Liver (tissue), 9 donors: ENCODE results near the gene ZNRF3. TPM values are rescaled to one million over a fixed set of nuclear protein-coding genes. Genes with fewer than 3 reads are reported as not detected.

Source experiments
- DNase-seq: peaks from one replicate; pipeline ENCODE4 v3.0.0-alpha.2; 2017; ENCODE audit warnings: low spot score
- H3K27ac ChIP-seq, 2 donors: one replicate each; pipeline ENCODE4 v1.7.0; 2013; ENCODE audit warnings: inconsistent platforms in 2 of 2, low read length in 2 of 2, control low read depth in 1 of 2, low read depth in 1 of 2, mild to moderate bottlenecking in 1 of 2
- H3K27me3 ChIP-seq, 4 donors: one replicate each; pipeline versions ENCODE4 v1.6.1 to v1.7.0; 2013; ENCODE audit warnings: low read length in 3 of 4, inconsistent platforms in 1 of 4, mild to moderate bottlenecking in 1 of 4, moderate library complexity in 1 of 4; ENCODE audit not compliant: control insufficient read depth in 4 of 4, insufficient read depth in 4 of 4
- H3K36me3 ChIP-seq, 4 donors: one replicate each; pipeline versions ENCODE4 v1.6.1 to v1.7.0; 2013; ENCODE audit warnings: low read length in 3 of 4, mild to moderate bottlenecking in 3 of 4, low read depth in 1 of 4, moderate library complexity in 1 of 4; ENCODE audit not compliant: control insufficient read depth in 4 of 4, insufficient read depth in 3 of 4
- H3K4me1 ChIP-seq, 4 donors: one replicate each; pipeline versions ENCODE4 v1.6.1 to v1.7.0; 2013; ENCODE audit warnings: low read length in 3 of 4, mild to moderate bottlenecking in 3 of 4, moderate library complexity in 1 of 4; ENCODE audit not compliant: control insufficient read depth in 4 of 4, insufficient read depth in 4 of 4
- H3K4me3 ChIP-seq, 3 donors: one replicate each; pipeline versions ENCODE4 v1.6.1 to v1.7.0; 2013; ENCODE audit warnings: low read length in 3 of 3, control low read depth in 1 of 3, low read depth in 1 of 3, mild to moderate bottlenecking in 1 of 3
- H3K9ac ChIP-seq, 2 donors: one replicate each; pipeline ENCODE4 v1.7.0; 2013; ENCODE audit warnings: low read length in 2 of 2, mild to moderate bottlenecking in 2 of 2, moderate library complexity in 2 of 2, control low read depth in 1 of 2, low read depth in 1 of 2
- H3K9me3 ChIP-seq, 4 donors: one replicate each; pipeline versions ENCODE4 v1.6.1 to v1.7.0; 2013; ENCODE audit warnings: low read length in 3 of 4; ENCODE audit not compliant: control insufficient read depth in 4 of 4
- EGR1 ChIP-seq, 2 donors: IDR thresholded peaks; 2 replicates each; pipeline ENCODE4 v1.6.1; 2016 to 2018; ENCODE audit warnings: antibody characterized with exemption in 2 of 2, low read depth in 2 of 2
- FOXA1 ChIP-seq: IDR thresholded peaks from 2 replicates; pipeline ENCODE4 v1.6.1; 2016; ENCODE audit warnings: antibody characterized with exemption
- FOXA2 ChIP-seq: IDR thresholded peaks from 2 replicates; pipeline ENCODE4 v1.6.1; 2016; ENCODE audit warnings: antibody characterized with exemption
- HNF4G ChIP-seq: IDR thresholded peaks from 2 replicates; pipeline ENCODE4 v1.6.1; 2016; ENCODE audit warnings: antibody characterized with exemption
- JUND ChIP-seq, 2 donors: IDR thresholded peaks; 2 replicates each; pipeline ENCODE4 v1.6.1; 2016; ENCODE audit warnings: antibody characterized with exemption in 2 of 2
- NR2F2 ChIP-seq: IDR thresholded peaks from 2 replicates; pipeline ENCODE4 v1.6.1; 2016; ENCODE audit warnings: antibody characterized with exemption
- RAD21 ChIP-seq, 2 donors: IDR thresholded peaks; 2 replicates each; pipeline ENCODE4 v1.6.1; 2016; ENCODE audit warnings: antibody characterized with exemption in 2 of 2, mild to moderate bottlenecking in 2 of 2
- SP1 ChIP-seq: IDR thresholded peaks from 2 replicates; pipeline ENCODE4 v1.6.1; 2018; ENCODE audit warnings: antibody characterized with exemption, mild to moderate bottlenecking
- TAF1 ChIP-seq: conservative IDR thresholded peaks from 2 replicates; pipeline ENCODE4 v1.6.1; 2016; ENCODE audit warnings: antibody characterized with exemption, mild to moderate bottlenecking
- YY1 ChIP-seq: IDR thresholded peaks from 2 replicates; pipeline ENCODE4 v1.6.1; 2016; ENCODE audit warnings: antibody characterized with exemption, mild to moderate bottlenecking
- WGBS: extraction: QIAGEN DNeasy Blood & Tissue Kit; methylation state at CpG from one replicate; pipeline ENCODE4 v1.1.7; 2013; 5-methylcytosine and 5-hydroxymethylcytosine counted together
- polyA plus RNA-seq, 2 donors: library from polyadenylated mRNA; stranded (reverse) in 1 of 2; unstranded in 1 of 2; fragments of 200-250 nt in 1 of 2; fragments of >200 nt in 1 of 2; fragmentation: Nextera tagmentation in 1 of 2; extraction: Ambion mirVana in 1 of 2; gene quantifications; one replicate each; pipeline versions ENCODE4 v1.2.1 to v1.2.3, GENCODE V29; 2013 to 2015
- total RNA-seq, 2 donors: library from RNA; depleted of rRNA; stranded (reverse); fragments of >200 nt; gene quantifications; one replicate each; pipeline ENCODE4 v1.2.3, GENCODE V29; 2014
- TF ChIP-seq, protein P1 (sequence below): IDR thresholded peaks from 2 replicates; pipeline ENCODE4 v1.6.1; 2016; ENCODE audit warnings: antibody characterized with exemption
- TF ChIP-seq, protein P2 (sequence below): IDR thresholded peaks from 2 replicates; pipeline ENCODE4 v1.6.1; 2016; ENCODE audit warnings: antibody characterized with exemption
- TF ChIP-seq, protein P3 (sequence below): IDR thresholded peaks from 2 replicates; pipeline ENCODE4 v1.6.1; 2016; ENCODE audit warnings: antibody characterized with exemption, mild to moderate bottlenecking
- TF ChIP-seq, protein P4 (sequence below): fragments of 150-350 bp; IDR thresholded peaks from 2 replicates; pipeline ENCODE4 v1.5.1; 2017; ENCODE audit warnings: improper control_type of control experiment, low read depth, low read length; ENCODE audit not compliant: missing input control
- donor health status: healthy.
- donor health status: healthy.
- donor health status: healthy.
- donor health status: healthy.
- donor health status: healthy.

The ZNRF3 gene
- total and polyA plus RNA-seq, 4 donors, result 2.2 to 5.9 (median 4.7) TPM

DNA sequence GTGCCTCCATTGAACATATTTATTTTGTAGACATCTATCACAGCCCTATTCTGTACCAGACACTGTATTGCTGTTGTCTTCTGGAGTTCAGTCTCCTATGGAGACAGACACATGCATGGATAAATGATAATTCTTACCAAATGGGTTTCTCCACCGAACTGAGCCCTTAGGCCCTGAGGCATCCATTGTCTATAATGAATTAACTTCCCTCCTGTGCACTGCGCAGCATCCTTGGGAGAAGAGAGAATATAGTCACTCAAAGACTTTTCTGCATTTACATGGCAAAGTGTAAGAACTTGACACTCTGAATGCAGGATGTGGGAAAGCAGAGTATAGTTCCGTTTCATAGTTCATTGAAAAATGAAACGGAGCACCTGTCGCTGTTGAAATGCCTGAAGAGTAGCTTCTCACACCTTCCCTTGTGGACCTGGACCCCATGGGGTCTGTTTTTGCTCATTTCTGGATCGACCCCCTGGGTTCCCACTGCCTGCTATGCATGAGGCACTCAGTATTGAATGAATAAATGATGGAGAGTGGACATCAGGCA is 6.2 kb downstream of the ZNRF3 start:
- no peak overlapping the region for H3K9ac ChIP-seq
- no peak for DNase-seq

DNA sequence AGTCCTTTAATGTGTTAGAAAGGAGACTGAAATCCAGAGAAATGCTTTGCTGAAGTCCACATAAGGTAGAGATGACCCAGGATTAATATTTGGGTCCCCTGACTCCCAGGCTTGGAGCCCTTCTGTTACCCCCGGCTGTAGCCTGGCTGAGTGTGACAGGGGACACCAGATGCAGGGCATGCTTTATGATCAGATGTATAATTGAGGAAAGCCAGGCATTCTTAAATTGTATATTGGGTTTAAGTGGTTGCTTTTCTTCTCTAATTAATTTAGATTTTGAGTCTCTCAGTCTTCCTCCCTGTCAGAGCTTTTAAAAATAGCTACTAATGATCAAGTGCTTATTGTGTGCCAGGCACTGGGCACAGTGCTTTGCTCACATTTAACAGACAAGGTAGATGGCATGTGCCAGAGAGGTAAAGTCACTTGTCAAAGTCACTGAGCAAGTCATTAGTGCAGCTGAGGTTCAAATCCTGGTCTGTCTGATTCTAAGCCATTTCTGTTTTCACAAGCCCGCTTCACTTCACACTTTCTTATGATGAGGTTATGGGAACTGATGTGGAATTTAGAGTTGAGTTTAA is 7.9 kb downstream of the ZNRF3 start:
- 93% methylated on average over 2 of the region's 2 CpGs for WGBS
- no peak for DNase-seq
- TF ChIP-seq HNF4G (no peak), SP1 (no peak), RAD21 (IDR thresholded peaks at IDR 0.05) (no peak)
- TF ChIP-seq, protein P1, sequence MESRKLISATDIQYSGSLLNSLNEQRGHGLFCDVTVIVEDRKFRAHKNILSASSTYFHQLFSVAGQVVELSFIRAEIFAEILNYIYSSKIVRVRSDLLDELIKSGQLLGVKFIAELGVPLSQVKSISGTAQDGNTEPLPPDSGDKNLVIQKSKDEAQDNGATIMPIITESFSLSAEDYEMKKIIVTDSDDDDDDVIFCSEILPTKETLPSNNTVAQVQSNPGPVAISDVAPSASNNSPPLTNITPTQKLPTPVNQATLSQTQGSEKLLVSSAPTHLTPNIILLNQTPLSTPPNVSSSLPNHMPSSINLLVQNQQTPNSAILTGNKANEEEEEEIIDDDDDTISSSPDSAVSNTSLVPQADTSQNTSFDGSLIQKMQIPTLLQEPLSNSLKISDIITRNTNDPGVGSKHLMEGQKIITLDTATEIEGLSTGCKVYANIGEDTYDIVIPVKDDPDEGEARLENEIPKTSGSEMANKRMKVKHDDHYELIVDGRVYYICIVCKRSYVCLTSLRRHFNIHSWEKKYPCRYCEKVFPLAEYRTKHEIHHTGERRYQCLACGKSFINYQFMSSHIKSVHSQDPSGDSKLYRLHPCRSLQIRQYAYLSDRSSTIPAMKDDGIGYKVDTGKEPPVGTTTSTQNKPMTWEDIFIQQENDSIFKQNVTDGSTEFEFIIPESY, result no peak
- TF ChIP-seq, protein P2, sequence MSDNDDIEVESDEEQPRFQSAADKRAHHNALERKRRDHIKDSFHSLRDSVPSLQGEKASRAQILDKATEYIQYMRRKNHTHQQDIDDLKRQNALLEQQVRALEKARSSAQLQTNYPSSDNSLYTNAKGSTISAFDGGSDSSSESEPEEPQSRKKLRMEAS, result no peak
- TF ChIP-seq, protein P3, sequence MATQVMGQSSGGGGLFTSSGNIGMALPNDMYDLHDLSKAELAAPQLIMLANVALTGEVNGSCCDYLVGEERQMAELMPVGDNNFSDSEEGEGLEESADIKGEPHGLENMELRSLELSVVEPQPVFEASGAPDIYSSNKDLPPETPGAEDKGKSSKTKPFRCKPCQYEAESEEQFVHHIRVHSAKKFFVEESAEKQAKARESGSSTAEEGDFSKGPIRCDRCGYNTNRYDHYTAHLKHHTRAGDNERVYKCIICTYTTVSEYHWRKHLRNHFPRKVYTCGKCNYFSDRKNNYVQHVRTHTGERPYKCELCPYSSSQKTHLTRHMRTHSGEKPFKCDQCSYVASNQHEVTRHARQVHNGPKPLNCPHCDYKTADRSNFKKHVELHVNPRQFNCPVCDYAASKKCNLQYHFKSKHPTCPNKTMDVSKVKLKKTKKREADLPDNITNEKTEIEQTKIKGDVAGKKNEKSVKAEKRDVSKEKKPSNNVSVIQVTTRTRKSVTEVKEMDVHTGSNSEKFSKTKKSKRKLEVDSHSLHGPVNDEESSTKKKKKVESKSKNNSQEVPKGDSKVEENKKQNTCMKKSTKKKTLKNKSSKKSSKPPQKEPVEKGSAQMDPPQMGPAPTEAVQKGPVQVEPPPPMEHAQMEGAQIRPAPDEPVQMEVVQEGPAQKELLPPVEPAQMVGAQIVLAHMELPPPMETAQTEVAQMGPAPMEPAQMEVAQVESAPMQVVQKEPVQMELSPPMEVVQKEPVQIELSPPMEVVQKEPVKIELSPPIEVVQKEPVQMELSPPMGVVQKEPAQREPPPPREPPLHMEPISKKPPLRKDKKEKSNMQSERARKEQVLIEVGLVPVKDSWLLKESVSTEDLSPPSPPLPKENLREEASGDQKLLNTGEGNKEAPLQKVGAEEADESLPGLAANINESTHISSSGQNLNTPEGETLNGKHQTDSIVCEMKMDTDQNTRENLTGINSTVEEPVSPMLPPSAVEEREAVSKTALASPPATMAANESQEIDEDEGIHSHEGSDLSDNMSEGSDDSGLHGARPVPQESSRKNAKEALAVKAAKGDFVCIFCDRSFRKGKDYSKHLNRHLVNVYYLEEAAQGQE, result no peak

More for the DNA sequence above, 6.2 kb downstream of the ZNRF3 start:
- no peak overlapping the region for H3K4me3 ChIP-seq
- H3K27ac ChIP-seq, result no peak overlapping the region
- H3K9me3 ChIP-seq, result no peaks in the 10 kb centered on the region
- peaks cover 4 to 41% (median 21%) of the 10 kb centered on the region in 4 donors for H3K4me1 ChIP-seq
- H3K27me3 ChIP-seq, result no peaks in the 10 kb centered on the region
- TF ChIP-seq, protein P3, result no peak
- TF ChIP-seq, protein P1, result no peak
- TF ChIP-seq SP1 (no peak), EGR1 (IDR thresholded peaks at IDR 0.05; ENCODE audit: low read depth in 2 of 2) (no peak), YY1 (no peak), HNF4G (no peak), JUND (IDR thresholded peaks at IDR 0.05) (no peak), RAD21 (IDR thresholded peaks at IDR 0.05) (no peak), FOXA1 (no peak), FOXA2 (no peak), TAF1 (no peak), NR2F2 (no peak)
- TF ChIP-seq, protein P4, sequence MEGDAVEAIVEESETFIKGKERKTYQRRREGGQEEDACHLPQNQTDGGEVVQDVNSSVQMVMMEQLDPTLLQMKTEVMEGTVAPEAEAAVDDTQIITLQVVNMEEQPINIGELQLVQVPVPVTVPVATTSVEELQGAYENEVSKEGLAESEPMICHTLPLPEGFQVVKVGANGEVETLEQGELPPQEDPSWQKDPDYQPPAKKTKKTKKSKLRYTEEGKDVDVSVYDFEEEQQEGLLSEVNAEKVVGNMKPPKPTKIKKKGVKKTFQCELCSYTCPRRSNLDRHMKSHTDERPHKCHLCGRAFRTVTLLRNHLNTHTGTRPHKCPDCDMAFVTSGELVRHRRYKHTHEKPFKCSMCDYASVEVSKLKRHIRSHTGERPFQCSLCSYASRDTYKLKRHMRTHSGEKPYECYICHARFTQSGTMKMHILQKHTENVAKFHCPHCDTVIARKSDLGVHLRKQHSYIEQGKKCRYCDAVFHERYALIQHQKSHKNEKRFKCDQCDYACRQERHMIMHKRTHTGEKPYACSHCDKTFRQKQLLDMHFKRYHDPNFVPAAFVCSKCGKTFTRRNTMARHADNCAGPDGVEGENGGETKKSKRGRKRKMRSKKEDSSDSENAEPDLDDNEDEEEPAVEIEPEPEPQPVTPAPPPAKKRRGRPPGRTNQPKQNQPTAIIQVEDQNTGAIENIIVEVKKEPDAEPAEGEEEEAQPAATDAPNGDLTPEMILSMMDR, result no peak
- TF ChIP-seq, protein P2, result no peak
- no peaks in the 10 kb centered on the region for H3K36me3 ChIP-seq
- WGBS, result 89% methylated on average over 6 of the region's 6 CpGs

More for the DNA sequence above, 7.9 kb downstream of the ZNRF3 start:
- H3K4me1 ChIP-seq, result peaks cover 1 to 25% (median 8%) of the 10 kb centered on the region in 4 donors
- no peak overlapping the region for H3K27ac ChIP-seq
- no peak overlapping the region for H3K9ac ChIP-seq
- H3K9me3 ChIP-seq, result no peaks in the 10 kb centered on the region
- H3K36me3 ChIP-seq, result no peaks in the 10 kb centered on the region
- H3K4me3 ChIP-seq, result no peak overlapping the region
- no peaks in the 10 kb centered on the region for H3K27me3 ChIP-seq
